GM19372 (cell line): ENCODE data around the gene ACACA.

Source experiments
- ATAC-seq: cut with Tn5 transposase; IDR thresholded peaks from one replicate; pipeline ENCODE4 v1.9.1; 2021; ENCODE audit warnings: mild to moderate bottlenecking, low read depth, moderate library complexity; ENCODE audit not compliant: unreplicated experiment

ACACA gene

DNA sequence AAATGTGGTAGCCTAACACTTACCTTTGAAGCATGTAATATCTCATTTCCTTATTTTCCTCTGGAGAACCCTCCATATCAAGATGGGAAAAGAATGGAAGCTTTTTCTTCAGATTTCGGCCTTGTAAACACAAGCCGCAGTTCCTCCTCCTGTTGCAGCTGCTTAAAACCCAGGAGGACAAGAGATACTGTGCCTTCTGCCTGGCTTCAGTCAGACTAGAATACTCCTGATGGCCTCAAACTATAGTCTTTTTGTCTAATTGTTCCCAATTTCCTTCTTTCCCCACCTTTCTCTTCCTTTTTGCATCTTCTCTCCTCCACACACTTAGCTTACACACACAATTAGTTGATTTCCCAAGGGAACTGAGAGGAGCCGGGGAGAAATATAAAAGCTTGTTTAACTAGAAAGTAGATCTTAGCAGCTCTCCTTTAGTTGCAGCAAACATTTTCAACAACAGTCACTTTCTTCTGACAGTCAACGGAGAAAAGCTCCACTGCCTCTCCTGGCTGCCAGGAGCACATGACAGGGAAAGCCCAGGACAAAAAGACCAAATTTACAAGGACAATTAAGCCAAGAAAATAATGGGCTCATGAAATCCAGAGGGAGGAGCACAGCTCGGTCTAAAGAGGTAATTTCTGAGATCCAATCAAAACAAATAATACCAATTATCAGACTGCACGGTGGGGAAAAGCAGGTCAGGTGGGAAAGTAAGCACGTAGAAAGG, 107.2 kb downstream of the ACACA start:
- no peak for ATAC-seq

DNA sequence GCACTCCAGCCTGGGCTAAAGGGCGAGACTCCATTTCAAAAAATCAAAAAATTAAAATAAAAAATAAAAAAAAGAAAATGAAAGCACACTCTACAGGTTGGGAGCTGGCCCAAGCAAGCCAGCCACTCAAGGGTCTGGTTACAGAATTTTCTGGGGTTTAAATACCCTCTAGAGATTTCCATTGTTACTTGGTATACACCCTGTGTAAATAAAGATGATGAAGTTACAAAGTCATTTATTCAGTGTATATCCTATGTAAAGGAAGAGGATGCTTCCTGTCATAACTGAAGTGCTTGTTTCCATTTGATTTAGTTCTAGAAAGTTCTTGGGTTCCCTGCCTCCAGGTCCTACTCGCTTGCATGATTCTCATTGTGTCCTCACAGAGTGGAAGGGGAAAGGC, 110.7 kb downstream of the ACACA start:
- no peak for ATAC-seq

GRCh38 chr17:37294888-37295287, 111.7 kb downstream of the ACACA start:
- no peak for ATAC-seq

- no peak for ATAC-seq
Measured at GRCh38 chr17:37293770-37294169, 112.9 kb downstream of the ACACA start.

DNA sequence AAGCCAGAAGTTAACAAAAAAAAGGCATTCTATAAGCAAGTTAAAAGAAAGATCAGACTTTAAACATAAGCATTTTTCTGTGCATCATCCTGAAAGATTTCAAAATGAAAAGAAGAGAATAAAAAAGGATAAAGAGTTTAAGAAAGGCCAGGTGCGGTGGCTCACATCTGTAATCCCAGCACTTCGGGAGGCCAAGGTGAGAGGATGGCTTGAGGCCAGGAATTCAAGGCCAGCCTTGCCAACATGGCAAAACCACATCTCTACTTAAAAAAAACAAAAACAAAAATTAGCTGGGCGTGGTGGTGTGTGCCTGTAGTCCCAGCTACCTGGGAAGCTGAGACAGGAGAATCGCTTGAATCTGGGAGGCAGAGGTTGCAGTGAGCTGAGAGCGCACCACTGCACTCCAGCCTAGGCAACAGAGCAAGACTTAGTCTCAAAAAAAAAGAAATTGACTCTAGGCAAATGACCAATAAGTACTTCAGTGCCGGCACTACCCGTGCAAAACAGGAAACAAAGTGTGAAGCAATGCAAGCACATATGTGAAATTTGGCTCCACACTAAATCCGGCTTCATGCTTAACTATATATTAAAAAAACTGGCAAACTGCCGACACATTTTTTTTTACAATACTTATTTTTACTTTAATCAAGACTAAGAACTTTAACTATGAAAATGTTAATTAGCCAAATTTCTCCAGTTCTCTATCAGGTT, 114.1 kb downstream of the ACACA start:
- no peak for ATAC-seq

DNA sequence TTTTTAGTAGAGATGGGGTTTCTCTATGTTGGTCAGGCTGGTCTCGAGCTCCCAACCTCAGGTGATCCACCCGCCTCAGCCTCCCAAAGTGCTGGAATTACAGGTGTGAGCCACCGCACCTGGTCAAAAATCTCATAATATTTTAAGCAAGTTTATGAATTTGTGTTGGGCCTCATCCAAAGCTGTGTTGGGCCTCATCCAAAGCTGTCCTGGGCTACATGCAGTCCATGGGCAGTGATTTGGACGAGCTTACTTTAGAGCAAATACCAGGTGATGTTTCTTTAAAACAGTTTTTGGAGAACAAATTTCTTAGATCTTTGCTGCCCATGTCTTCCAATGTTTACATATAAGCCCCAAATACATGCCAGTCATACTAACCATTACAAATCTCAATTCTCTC, 115.3 kb downstream of the ACACA start:
- no peak for ATAC-seq

DNA sequence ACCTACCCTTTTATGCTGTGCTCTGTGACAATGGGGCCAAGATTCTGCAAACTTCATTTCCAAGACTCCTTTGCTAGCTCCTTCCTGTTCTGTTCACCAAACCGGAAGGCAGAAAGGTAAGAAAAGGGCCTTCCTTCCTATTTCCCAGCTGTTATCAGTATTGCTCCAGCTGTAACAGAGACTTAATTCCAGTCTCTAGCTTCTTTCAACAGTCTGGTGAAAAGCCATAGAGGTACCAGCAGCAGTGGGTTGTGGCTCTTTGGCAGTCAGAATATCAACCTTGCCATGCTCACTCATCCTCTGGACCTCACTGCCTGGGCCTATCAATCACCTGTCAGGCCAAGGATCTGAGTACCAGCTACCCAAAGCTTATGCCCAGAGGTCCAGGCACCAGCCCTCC, 120.2 kb downstream of the ACACA start:
- no peak for ATAC-seq

- ATAC-seq, result no peak
Measured at GRCh38 chr17:37284191-37284590, 122.4 kb downstream of the ACACA start.

DNA sequence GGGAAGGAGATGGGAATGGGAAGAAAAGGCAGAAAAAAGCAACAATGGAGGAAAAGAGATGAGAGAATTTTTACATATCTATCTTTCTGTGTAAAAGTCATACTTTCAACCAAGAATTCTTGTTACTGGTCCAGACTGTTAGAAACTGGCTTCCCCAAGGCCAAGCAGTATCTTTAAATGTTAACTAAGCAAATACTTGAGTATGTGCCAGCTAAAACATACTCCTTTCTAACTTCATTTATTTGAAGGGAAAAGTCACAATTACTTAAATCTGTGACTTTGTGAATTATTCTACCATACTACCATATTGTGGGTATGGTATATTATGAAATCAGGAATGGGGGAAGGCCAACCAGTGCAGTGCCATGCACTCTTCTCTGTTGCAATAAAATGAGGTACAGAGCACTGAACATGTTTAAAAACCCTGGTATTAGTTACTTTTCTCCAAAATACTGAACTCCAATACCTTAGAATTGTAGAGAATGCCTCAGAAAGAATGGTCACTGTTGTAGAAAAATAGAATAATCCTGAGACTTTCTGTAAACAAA, 123.1 kb downstream of the ACACA start:
- no peak for ATAC-seq

DNA sequence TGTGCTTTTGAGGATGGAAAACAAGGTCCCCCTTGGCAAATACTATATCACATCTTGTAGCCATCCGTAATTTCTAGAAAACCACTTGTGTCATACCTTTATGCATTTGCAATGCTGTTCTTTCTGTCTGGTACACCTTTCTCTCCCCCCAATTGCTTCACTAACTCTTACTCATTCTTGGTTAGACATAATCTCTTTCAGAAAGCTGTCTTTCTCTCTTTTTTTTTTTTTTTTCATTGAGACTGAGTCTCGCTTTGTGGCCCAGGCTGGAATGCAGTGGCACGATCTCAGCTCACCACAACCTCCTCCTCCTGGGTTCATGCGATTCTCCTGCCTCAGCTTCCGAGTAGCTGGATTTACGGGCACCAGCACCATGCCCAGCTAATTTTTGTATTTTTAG, 125.8 kb downstream of the ACACA start:
- no peak for ATAC-seq

- ATAC-seq, result no peak
Measured at GRCh38 chr17:37278247-37278894, 128.3 kb downstream of the ACACA start.

GRCh38 chr17:37276475-37276874, 130.2 kb downstream of the ACACA start:
- ATAC-seq, result no peak

DNA sequence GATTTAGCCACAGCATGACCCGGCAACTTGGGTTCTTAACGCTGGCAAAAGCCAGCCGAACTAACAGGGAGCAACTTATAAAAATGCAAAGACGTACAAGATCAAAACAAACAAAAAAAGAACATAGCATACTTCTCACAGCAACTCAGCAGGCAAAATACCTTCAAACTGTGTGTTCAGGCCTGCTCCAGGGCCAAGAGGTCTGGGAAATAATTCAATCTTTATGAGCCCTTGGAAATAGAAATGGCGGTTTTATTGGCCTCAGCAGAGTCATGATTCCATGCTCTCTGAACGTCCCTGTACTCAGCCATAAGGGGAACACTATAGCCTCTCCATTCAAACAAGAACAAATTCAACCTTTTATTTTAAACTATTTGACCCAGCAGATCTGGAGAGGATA, 132.2 kb downstream of the ACACA start:
- ATAC-seq, result no peak

DNA sequence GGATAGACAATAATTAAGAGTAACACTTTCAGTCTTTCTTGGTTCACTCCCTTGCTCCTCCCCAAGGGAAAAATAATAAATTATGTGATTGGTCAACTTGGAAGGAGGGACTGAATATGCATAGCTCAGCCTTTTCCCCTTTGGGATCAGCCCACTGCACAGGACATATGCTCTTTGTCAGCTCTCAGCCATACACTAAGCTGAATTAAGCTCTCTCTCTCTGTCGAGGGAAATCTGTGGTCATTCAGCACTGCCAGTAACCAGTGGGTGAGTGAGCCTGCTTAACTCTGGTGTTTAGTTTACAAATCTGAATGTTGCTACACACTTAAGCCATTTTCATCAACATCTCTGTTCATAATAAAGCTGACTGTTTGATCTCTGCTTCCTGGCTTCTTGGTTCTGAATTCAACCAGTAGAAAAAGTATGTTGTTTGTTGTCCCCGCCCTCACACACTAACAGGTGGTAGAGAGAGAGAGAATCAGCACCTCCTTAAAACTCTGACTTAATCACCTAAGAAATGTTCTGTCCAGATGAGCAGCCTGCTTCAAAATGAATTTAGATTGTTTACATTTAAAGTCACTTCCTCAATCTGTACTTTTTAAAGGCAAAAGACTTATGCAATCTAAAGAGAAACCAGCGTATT, 133.1 kb downstream of the ACACA start:
- ATAC-seq, result no peak

DNA sequence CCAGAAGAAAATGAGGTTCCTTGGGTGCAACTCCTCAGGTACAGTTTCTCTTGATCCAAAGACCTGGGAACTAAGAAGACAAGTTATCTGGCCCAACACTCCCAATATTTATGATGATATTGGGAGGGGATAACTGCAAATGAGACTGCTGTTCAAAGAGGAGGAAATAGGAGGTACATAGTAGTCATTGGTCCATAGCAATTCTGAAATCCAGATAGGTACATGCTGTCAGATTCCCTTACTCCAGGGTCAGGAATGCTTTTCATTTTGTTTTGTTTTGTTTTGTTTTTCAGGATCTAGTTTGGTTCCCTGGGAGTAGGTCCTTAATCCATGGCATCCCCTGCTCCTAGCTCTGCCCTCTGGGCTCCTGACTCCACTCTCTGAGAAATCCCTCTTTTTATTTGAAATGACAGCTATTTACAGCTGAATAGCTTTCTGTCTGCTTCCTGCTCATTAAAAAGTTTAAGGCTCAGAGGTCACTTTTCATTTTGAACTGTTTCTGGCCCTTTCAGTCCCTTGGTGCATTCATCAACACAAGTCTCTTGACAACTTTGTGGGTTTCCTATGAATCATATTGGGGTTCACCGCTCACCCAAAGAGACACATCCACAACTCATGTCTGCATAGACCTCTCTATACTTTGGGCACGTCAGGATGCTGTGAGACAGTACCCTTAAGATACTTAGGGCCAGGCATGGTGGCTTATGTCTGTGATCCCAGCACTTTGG, 141.0 kb downstream of the ACACA start:
- no peak for ATAC-seq

DNA sequence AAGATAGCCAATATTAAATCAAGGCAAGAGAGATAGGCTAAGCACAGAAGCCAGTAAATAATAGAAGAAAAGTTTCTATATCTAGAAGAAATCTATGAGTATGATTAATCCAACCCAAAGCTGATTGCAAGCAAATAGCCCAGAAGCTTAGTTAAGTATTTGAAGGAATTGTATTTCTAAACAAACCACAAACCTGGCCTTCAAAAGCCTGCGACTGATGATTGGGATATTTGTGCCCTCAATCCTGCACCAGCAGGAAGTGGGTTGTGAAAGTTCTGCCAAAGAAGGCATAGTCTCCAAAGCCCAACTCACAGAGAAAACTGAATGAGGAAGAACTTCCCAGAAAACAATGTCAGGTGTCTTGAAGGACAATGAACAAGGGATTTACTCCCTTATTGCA, 145.3 kb downstream of the ACACA start:
- ATAC-seq, result no peak

- no peak for ATAC-seq
Measured at GRCh38 chr17:37259030-37259735, 147.5 kb downstream of the ACACA start.

- no peak for ATAC-seq
Measured at GRCh38 chr17:37256627-37257026, 150.0 kb downstream of the ACACA start.

- ATAC-seq, result no peak
Measured at GRCh38 chr17:37255432-37255831, 151.2 kb downstream of the ACACA start.

GRCh38 chr17:37247825-37248224, 158.8 kb downstream of the ACACA start:
- ATAC-seq, result no peak
